GM23338 (cell line): ENCODE results near the gene UNC93A.
"Not testable (repeated sequence)": the region's sequence is repeated elsewhere in the genome, so short reads cannot be mapped to it uniquely, and the experiment has no call there.

ENCODE experiments used
- EZH2 ChIP-seq: fragments of 200-600 bp; sonication (generic); IDR thresholded peaks from one replicate; pipeline ENCODE4 v1.8.0; 2017; ENCODE audit warnings: antibody characterized with exemption, mild to moderate bottlenecking, low read depth; ENCODE audit not compliant: unreplicated experiment
- JUNB ChIP-seq: IDR thresholded peaks from one replicate; pipeline ENCODE4 v1.6.1; 2016; ENCODE audit warnings: antibody characterized with exemption; ENCODE audit not compliant: unreplicated experiment
- POLR2AphosphoS5 ChIP-seq: IDR thresholded peaks from 2 replicates; pipeline ENCODE4 v1.6.1; 2016; ENCODE audit warnings: antibody characterized with exemption, low read depth
- TF ChIP-seq, protein P1 (sequence below), 2 experiments: fragments of 200-600 bp in 1 of 2; sonication (generic) in 1 of 2; conservative IDR thresholded peaks; 2 replicates each; pipeline versions ENCODE4 v1.5.1 to v1.6.1; 2016 to 2017; ENCODE audit warnings: antibody characterized with exemption in 2 of 2, low read depth in 2 of 2, mild to moderate bottlenecking in 2 of 2, moderate library complexity in 1 of 2
- TF ChIP-seq, protein P2 (sequence below): IDR thresholded peaks from one replicate; pipeline ENCODE4 v1.6.1; 2018; ENCODE audit warnings: antibody characterized with exemption; ENCODE audit not compliant: unreplicated experiment

DNA sequence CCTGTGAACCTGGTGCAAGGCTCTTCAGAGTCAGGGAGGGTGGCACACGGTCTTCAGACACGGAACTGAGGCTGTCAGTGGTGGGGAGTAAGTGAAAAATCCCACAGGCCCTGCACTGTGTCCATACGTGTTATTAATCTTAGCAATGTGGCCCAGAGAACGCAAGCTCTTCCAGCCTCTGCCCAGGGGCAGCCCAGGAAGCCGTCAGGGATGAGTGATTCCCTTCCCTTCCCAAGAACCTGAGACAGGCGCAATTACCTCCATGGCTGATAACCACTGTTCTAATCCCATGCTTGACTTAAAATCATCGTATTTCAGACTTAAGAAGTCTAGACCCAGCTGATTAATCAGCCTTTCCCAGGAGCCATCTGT lies 49.0 kb upstream of the UNC93A start:
- TF ChIP-seq, protein P1, sequence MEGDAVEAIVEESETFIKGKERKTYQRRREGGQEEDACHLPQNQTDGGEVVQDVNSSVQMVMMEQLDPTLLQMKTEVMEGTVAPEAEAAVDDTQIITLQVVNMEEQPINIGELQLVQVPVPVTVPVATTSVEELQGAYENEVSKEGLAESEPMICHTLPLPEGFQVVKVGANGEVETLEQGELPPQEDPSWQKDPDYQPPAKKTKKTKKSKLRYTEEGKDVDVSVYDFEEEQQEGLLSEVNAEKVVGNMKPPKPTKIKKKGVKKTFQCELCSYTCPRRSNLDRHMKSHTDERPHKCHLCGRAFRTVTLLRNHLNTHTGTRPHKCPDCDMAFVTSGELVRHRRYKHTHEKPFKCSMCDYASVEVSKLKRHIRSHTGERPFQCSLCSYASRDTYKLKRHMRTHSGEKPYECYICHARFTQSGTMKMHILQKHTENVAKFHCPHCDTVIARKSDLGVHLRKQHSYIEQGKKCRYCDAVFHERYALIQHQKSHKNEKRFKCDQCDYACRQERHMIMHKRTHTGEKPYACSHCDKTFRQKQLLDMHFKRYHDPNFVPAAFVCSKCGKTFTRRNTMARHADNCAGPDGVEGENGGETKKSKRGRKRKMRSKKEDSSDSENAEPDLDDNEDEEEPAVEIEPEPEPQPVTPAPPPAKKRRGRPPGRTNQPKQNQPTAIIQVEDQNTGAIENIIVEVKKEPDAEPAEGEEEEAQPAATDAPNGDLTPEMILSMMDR (conservative IDR thresholded peaks at IDR 0.05; ENCODE audit: low read depth in 2 of 2): not testable (repeated sequence)
- TF ChIP-seq POLR2AphosphoS5, EZH2, JUNB: not testable (repeated sequence)
- TF ChIP-seq, protein P2, sequence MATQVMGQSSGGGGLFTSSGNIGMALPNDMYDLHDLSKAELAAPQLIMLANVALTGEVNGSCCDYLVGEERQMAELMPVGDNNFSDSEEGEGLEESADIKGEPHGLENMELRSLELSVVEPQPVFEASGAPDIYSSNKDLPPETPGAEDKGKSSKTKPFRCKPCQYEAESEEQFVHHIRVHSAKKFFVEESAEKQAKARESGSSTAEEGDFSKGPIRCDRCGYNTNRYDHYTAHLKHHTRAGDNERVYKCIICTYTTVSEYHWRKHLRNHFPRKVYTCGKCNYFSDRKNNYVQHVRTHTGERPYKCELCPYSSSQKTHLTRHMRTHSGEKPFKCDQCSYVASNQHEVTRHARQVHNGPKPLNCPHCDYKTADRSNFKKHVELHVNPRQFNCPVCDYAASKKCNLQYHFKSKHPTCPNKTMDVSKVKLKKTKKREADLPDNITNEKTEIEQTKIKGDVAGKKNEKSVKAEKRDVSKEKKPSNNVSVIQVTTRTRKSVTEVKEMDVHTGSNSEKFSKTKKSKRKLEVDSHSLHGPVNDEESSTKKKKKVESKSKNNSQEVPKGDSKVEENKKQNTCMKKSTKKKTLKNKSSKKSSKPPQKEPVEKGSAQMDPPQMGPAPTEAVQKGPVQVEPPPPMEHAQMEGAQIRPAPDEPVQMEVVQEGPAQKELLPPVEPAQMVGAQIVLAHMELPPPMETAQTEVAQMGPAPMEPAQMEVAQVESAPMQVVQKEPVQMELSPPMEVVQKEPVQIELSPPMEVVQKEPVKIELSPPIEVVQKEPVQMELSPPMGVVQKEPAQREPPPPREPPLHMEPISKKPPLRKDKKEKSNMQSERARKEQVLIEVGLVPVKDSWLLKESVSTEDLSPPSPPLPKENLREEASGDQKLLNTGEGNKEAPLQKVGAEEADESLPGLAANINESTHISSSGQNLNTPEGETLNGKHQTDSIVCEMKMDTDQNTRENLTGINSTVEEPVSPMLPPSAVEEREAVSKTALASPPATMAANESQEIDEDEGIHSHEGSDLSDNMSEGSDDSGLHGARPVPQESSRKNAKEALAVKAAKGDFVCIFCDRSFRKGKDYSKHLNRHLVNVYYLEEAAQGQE: not testable (repeated sequence)
